Subcutaneous adipose tissue (tissue), 4 donors: ENCODE measurements around the gene TMPRSS12. TPM values are rescaled to one million over a fixed set of nuclear protein-coding genes. Genes with fewer than 3 reads are reported as not detected.

Experiments used
- total RNA-seq, 4 donors: library from RNA; depleted of rRNA; stranded (reverse); fragments of >200 nt; gene quantifications; one replicate each; pipeline ENCODE4 v1.1.0, GENCODE V29; 2016
- TF ChIP-seq, protein P1 (sequence below): fragments of 450-650 bp; IDR thresholded peaks from one replicate; pipeline ENCODE4 v1.5.1; 2016; ENCODE audit warnings: low read depth, mild to moderate bottlenecking, control low read depth, antibody characterized with exemption, moderate library complexity

Gene TMPRSS12
- total RNA-seq, 4 donors from 2014 or later, result not detected

DNA sequence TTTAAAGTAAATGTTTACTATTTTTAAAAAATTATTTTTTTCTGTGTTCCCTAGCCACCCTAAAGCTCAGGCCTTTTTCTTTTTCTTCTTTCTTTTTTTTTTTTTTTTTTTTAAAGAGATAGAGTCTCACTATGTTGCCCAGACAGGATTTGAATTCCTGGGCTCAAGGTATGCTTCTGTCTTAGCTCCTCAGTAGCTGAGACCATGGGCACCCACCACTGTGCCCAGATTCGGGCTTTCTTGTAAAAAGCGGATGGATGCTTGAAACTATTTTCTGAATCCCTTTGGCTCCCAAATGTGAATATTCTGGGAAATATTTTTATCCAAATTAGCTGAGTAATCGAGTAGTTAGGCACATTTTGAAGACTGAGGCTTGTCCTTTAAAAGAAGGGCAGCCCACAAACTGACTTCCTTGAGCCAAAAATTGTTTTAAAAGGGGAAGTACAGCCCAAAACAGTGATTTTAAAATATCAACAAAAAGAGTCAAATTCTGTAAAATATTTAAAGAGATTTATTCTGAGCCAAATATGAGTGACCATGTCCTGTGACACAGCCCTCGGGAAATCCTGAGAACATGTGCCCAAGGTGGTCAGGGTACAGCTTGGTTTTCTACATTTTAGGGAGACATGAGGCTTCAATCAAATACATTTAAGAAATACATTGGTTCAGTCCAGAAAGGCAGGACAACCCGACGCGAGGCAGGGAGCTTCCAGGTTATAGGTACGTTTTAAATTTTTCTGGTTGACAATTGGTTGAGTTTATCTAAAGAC is 80.8 kb downstream of the TMPRSS12 start:
- TF ChIP-seq, protein P1, sequence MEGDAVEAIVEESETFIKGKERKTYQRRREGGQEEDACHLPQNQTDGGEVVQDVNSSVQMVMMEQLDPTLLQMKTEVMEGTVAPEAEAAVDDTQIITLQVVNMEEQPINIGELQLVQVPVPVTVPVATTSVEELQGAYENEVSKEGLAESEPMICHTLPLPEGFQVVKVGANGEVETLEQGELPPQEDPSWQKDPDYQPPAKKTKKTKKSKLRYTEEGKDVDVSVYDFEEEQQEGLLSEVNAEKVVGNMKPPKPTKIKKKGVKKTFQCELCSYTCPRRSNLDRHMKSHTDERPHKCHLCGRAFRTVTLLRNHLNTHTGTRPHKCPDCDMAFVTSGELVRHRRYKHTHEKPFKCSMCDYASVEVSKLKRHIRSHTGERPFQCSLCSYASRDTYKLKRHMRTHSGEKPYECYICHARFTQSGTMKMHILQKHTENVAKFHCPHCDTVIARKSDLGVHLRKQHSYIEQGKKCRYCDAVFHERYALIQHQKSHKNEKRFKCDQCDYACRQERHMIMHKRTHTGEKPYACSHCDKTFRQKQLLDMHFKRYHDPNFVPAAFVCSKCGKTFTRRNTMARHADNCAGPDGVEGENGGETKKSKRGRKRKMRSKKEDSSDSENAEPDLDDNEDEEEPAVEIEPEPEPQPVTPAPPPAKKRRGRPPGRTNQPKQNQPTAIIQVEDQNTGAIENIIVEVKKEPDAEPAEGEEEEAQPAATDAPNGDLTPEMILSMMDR, result no peak

DNA sequence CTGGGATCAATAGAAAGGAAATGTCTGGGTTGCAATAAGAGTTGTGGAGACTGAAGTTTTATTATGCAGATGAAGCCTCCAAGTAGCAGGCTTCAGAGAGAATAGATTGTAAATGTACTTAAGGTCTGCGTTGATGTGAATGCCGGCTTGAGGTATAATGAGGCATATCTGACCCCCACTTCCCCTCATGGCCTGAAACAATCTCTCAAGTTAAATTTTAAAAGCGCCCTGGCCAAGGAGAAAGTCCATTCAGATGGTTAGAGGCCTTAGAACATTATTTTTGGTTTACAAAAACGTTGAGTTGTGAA is 81.4 kb downstream of the TMPRSS12 start:
- TF ChIP-seq, protein P1, result no peak

GRCh38 chr12:50924439-50925341 is 82.0 kb downstream of the TMPRSS12 start:
- TF ChIP-seq, protein P1, result no peak

GRCh38 chr12:50925342-50925651 is 82.6 kb downstream of the TMPRSS12 start:
- TF ChIP-seq, protein P1, result no peak

DNA sequence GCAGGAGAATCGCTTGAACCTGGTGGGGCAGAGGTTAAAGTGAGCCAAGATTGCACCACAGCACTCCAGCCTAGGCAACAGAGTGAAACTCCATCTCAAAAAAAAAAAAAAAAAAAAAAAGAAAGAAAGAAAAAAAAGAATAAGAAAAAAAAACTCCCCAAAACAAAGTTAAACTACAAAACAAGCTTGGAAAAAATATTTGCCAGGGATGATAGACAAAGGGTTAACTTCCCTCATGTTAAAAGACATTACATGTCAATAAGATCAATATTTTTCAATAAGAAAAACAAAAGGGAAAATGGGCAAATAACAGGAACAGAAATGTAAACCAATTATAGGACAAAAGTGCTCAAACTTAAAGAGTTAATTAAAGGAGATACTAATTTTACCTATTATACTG is 83.2 kb downstream of the TMPRSS12 start:
- TF ChIP-seq, protein P1, result no peak

GRCh38 chr12:50926415-50926814 is 83.7 kb downstream of the TMPRSS12 start:
- TF ChIP-seq, protein P1, result no peak

DNA sequence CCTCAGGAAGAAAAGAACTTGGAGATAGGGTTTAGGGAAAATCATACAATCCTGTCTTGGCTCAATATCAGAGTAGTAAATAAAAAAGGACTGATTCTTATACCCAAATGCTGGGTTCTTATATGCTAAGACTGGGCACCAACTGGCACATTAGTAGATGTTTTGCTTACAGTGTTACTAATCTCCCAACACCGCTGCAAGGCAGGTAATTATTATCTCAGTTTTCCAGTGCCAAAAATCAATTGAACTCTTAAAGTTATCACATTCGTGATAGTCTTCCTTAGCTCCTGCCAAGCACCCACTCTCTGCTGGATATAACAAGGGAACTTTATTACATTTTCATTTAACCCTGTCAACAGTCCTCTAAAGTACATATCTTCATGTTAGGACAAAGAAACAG is 84.6 kb downstream of the TMPRSS12 start:
- TF ChIP-seq, protein P1, result no peak
